ENCODE results near the gene CCDC3.

Gene CCDC3

GRCh38 chr10:12875100-12875499 lies 126.4 kb downstream of the CCDC3 start:
- Histone ChIP-seq H3K27ac (replicated peaks) (no peak overlapping the region), H3K4me3 (replicated peaks; ENCODE audit: insufficient read depth, low read length) (no peak overlapping the region), H3K27me3 (ENCODE audit: insufficient read depth, poor library complexity, severe bottlenecking) (no peaks in the 10 kb centered on the region)
- no peak for DNase-seq (ENCODE audit: low read depth in 1 of 2, low spot score in 1 of 2)
- no peak for TF ChIP-seq SPI1 (IDR thresholded peaks at IDR 0.05; ENCODE audit: borderline replicate concordance, low read depth)
- no peak for TF ChIP-seq POLR2AphosphoS5 (IDR thresholded peaks at IDR 0.05; ENCODE audit: low read depth)
- no peak for TF ChIP-seq CTCF (IDR thresholded peaks at IDR 0.05; ENCODE audit: insufficient read depth, low read length)
- TF ChIP-seq GABPA (IDR thresholded peaks at IDR 0.05; ENCODE audit: low read depth), result no peak
- TF ChIP-seq REST (IDR thresholded peaks at IDR 0.05; ENCODE audit: insufficient replicate concordance, low read depth), result no peak

- no peak for TF ChIP-seq REST (IDR thresholded peaks at IDR 0.05; ENCODE audit: insufficient replicate concordance, low read depth)
- TF ChIP-seq CTCF (IDR thresholded peaks at IDR 0.05; ENCODE audit: insufficient read depth, low read length), result no peak
- no peak for TF ChIP-seq GABPA (IDR thresholded peaks at IDR 0.05; ENCODE audit: low read depth)
- no peak for TF ChIP-seq SPI1 (IDR thresholded peaks at IDR 0.05; ENCODE audit: borderline replicate concordance, low read depth)
- TF ChIP-seq POLR2AphosphoS5 (IDR thresholded peaks at IDR 0.05; ENCODE audit: low read depth), result no peak
- no peaks in the 10 kb centered on the region for H3K27me3 ChIP-seq (ENCODE audit: insufficient read depth, poor library complexity, severe bottlenecking)
- H3K4me3 ChIP-seq (replicated peaks; ENCODE audit: insufficient read depth, low read length), result no peak overlapping the region
- no peak overlapping the region for H3K27ac ChIP-seq (replicated peaks)
- no peak for DNase-seq (ENCODE audit: low read depth in 1 of 2, low spot score in 1 of 2)
These were observed 127.0 kb downstream of the CCDC3 start for GRCh38 chr10:12874501-12874900.

- no peak overlapping the region for H3K4me3 ChIP-seq (replicated peaks; ENCODE audit: insufficient read depth, low read length)
- TF ChIP-seq CTCF (IDR thresholded peaks at IDR 0.05; ENCODE audit: insufficient read depth, low read length) (no peak), GABPA (IDR thresholded peaks at IDR 0.05; ENCODE audit: low read depth) (no peak), SPI1 (IDR thresholded peaks at IDR 0.05; ENCODE audit: borderline replicate concordance, low read depth) (no peak), REST (IDR thresholded peaks at IDR 0.05; ENCODE audit: insufficient replicate concordance, low read depth) (no peak), POLR2AphosphoS5 (IDR thresholded peaks at IDR 0.05; ENCODE audit: low read depth) (no peak)
- no peak overlapping the region for H3K27ac ChIP-seq (replicated peaks)
- DNase-seq (ENCODE audit: low read depth in 1 of 2, low spot score in 1 of 2), result no peak
- H3K27me3 ChIP-seq (ENCODE audit: insufficient read depth, poor library complexity, severe bottlenecking), result no peaks in the 10 kb centered on the region
These were observed 128.3 kb downstream of the CCDC3 start for GRCh38 chr10:12873172-12873571.

Data from HL-60 (cell line).